HEK293T (cell line): ENCODE results near the gene PTPRG.
A peak's percentile ranks its signal among the peaks of the same experiment; 100 is the strongest.
"Not testable (repeated sequence)": the region's sequence is repeated elsewhere in the genome, so short reads cannot be mapped to it uniquely, and the experiment has no call there.

Experiments
- CTCF ChIA-PET: fragments of 350-600 bp; formaldehyde crosslinking; extraction: SDS; loops from one replicate; lab custom pipeline; 2021; ENCODE audit warnings: antibody characterized with exemption, inconsistent platforms; lab: Yijun Ruan, JAX
- POLR2A ChIA-PET: fragments of 350-600 bp; formaldehyde crosslinking; extraction: SDS; loops from one replicate; lab custom pipeline; 2020; ENCODE audit warnings: antibody characterized with exemption, inconsistent platforms; lab: Yijun Ruan, JAX
- DNase-seq: peaks from one replicate; pipeline ENCODE4 v3.0.0; 2012; ENCODE audit warnings: mixed read lengths; ENCODE audit errors: extremely low spot score
- ARNT ChIP-seq: fragments of 450-650 bp; IDR thresholded peaks from 2 replicates; pipeline ENCODE4 v1.6.1; 2017; ENCODE audit warnings: mild to moderate bottlenecking
- BHLHE40 ChIP-seq: fragments of 450-650 bp; IDR thresholded peaks from 2 replicates; pipeline ENCODE4 v1.6.1; 2016; ENCODE audit warnings: mild to moderate bottlenecking, moderate library complexity, borderline replicate concordance
- CTBP1 ChIP-seq: fragments of 450-650 bp; IDR thresholded peaks from 2 replicates; pipeline ENCODE4 v1.6.1; 2016; ENCODE audit warnings: borderline replicate concordance
- ELF4 ChIP-seq: fragments of 450-650 bp; IDR thresholded peaks from 2 replicates; pipeline ENCODE4 v1.6.1; 2017; ENCODE audit warnings: antibody characterized with exemption
- FOXA1 ChIP-seq: fragments of 450-650 bp; IDR thresholded peaks from 2 replicates; pipeline ENCODE4 v1.6.1; 2016; ENCODE audit warnings: mild to moderate bottlenecking
- FOXK2 ChIP-seq: fragments of 450-650 bp; IDR thresholded peaks from 2 replicates; pipeline ENCODE4 v1.6.1; 2016; ENCODE audit warnings: mild to moderate bottlenecking
- FOXM1 ChIP-seq: fragments of 450-650 bp; IDR thresholded peaks from 2 replicates; pipeline ENCODE4 v1.6.1; 2017; ENCODE audit warnings: mild to moderate bottlenecking, borderline replicate concordance
- HDGF ChIP-seq: fragments of 450-650 bp; IDR thresholded peaks from 2 replicates; pipeline ENCODE4 v1.6.1; 2017; ENCODE audit warnings: antibody characterized with exemption, borderline replicate concordance
- L3MBTL2 ChIP-seq: fragments of 450-650 bp; conservative IDR thresholded peaks from 2 replicates; pipeline ENCODE4 v1.6.1; 2016; ENCODE audit warnings: mild to moderate bottlenecking
- LEF1 ChIP-seq: fragments of 450-650 bp; IDR thresholded peaks from 2 replicates; pipeline ENCODE4 v1.6.1; 2017; ENCODE audit warnings: mild to moderate bottlenecking, borderline replicate concordance
- NFRKB ChIP-seq: fragments of 450-650 bp; IDR thresholded peaks from 2 replicates; pipeline ENCODE4 v1.6.1; 2016; ENCODE audit warnings: mild to moderate bottlenecking, moderate library complexity
- PKNOX1 ChIP-seq: fragments of 450-650 bp; IDR thresholded peaks from 2 replicates; pipeline ENCODE4 v1.6.1; 2016
- SP1 ChIP-seq: fragments of 450-650 bp; IDR thresholded peaks from 2 replicates; pipeline ENCODE4 v1.6.1; 2017
- SUZ12 ChIP-seq: fragments of 450-650 bp; IDR thresholded peaks from 2 replicates; pipeline ENCODE4 v1.6.1; 2016; ENCODE audit warnings: mild to moderate bottlenecking
- TARDBP ChIP-seq: fragments of 450-650 bp; IDR thresholded peaks from 2 replicates; pipeline ENCODE4 v1.6.1; 2016
- ZNF384 ChIP-seq: fragments of 450-650 bp; IDR thresholded peaks from 2 replicates; pipeline ENCODE4 v1.6.1; 2016

The PTPRG gene

GRCh38 chr3:61538486-61538885 is 22.9 kb upstream of the PTPRG start:
- TF ChIP-seq L3MBTL2 (no peak), SUZ12 (no peak), LEF1 (no peak), TARDBP (no peak), SP1 (no peak), NFRKB (no peak), CTBP1 (no peak), ELF4 (no peak)
- POLR2A ChIA-PET: no interaction called here
- DNase-seq: no peak
- CTCF ChIA-PET: interaction anchor here (0.5 to 1.1 kb wide), 2 partner anchors 8 to 263 kb away, joined by 4 to 7 read pairs; no protein-coding TSS in a partner anchor

- CTCF ChIA-PET: no interaction called here
- TF ChIP-seq HDGF (no peak), CTBP1 (no peak), PKNOX1 (peak; percentile 53; the same call in 1 of the 2 replicates)
- POLR2A ChIA-PET: no interaction called here
- DNase-seq: no peak
Measured at GRCh38 chr3:61541694-61542093, 19.7 kb upstream of the PTPRG start.

- ChIA-PET CTCF (interaction anchor here (3.6 kb wide), 1 partner anchor 16 kb away, joined by 13 read pairs; no protein-coding TSS in a partner anchor), POLR2A (interaction anchor here (0.6 kb wide), 1 partner anchor 9 kb away, joined by 3 read pairs; no protein-coding TSS in a partner anchor)
- peak; percentile 49 for TF ChIP-seq PKNOX1
- no peak for TF ChIP-seq SUZ12
- no peak for DNase-seq
Measured at GRCh38 chr3:61545716-61546115, 15.7 kb upstream of the PTPRG start.

- ChIA-PET POLR2A (no interaction called here), CTCF (no interaction called here)
- no peak for DNase-seq
- TF ChIP-seq PKNOX1 (no peak), CTBP1 (no peak), LEF1 (no peak), L3MBTL2 (no peak), ZNF384 (no peak), HDGF (no peak), FOXA1 (no peak), SP1 (no peak), FOXK2 (no peak), BHLHE40 (no peak), NFRKB (no peak), FOXM1 (no peak), ARNT (no peak), ELF4 (no peak), TARDBP (no peak)
Measured at GRCh38 chr3:61547625-61548024, 13.7 kb upstream of the PTPRG start.

- CTCF ChIA-PET: interaction anchor here (0.7 to 0.9 kb wide), 2 partner anchors 636 to 877 kb away, joined by 3 to 6 read pairs; no protein-coding TSS in a partner anchor
- DNase-seq, POLR2A ChIA-PET: not testable (repeated sequence)
Measured at GRCh38 chr3:61552704-61553103, 8.7 kb upstream of the PTPRG start.

- no peak for TF ChIP-seq HDGF
- no peak for TF ChIP-seq SP1
- no peak for TF ChIP-seq SUZ12
- no peak for TF ChIP-seq L3MBTL2
- TF ChIP-seq BHLHE40: no peak
- no peak for TF ChIP-seq PKNOX1
- no peak for TF ChIP-seq ELF4
- TF ChIP-seq TARDBP: no peak
- no peak for TF ChIP-seq FOXA1
- TF ChIP-seq ZNF384: no peak
- no peak for TF ChIP-seq CTBP1
- no peak for TF ChIP-seq FOXK2
- TF ChIP-seq ARNT: no peak
- no peak for TF ChIP-seq LEF1
- no peak for TF ChIP-seq NFRKB
- TF ChIP-seq FOXM1: no peak
- POLR2A ChIA-PET: no interaction called here
- CTCF ChIA-PET: interaction anchor here (0.5 to 1.2 kb wide), 2 partner anchors 29 to 94 kb away, joined by 3 to 4 read pairs; no protein-coding TSS in a partner anchor
- DNase-seq: no peak
Measured at GRCh38 chr3:61559136-61559731, 2.1 kb upstream of the PTPRG start.
